ENCODE measurements around the gene ARHGAP35. TPM values are rescaled to one million over a fixed set of nuclear protein-coding genes. Genes with fewer than 3 reads are reported as not detected.
A peak's percentile ranks its signal among the peaks of the same experiment; 100 is the strongest.
"Not testable (repeated sequence)": the region's sequence is repeated elsewhere in the genome, so short reads cannot be mapped to it uniquely, and the experiment has no call there.

The ARHGAP35 gene
- total RNA-seq, 1 donor from 2014 or later, result 60.1 TPM

DNA sequence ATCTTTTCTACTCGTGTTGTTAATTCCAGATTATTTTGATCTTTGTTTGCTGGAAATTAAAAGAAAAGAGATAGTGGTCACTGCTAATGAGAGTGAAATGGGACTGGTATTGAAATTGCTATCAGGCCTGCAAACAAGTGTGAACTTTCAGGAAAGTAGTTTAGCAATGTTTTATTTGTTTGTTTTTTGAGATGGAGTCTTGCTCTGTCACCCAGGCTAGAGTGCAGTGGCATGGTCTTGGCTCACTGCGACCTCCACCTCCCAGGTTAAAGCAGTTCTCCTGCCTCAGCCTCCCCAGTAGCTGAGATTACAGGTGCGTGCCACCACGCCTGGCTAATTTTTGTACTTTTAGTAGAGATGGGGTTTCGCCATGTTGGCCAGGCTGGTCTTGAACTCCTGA, 10.4 kb downstream of the ARHGAP35 start:
- DNase-seq (ENCODE audit: low spot score), result not testable (repeated sequence)

DNA sequence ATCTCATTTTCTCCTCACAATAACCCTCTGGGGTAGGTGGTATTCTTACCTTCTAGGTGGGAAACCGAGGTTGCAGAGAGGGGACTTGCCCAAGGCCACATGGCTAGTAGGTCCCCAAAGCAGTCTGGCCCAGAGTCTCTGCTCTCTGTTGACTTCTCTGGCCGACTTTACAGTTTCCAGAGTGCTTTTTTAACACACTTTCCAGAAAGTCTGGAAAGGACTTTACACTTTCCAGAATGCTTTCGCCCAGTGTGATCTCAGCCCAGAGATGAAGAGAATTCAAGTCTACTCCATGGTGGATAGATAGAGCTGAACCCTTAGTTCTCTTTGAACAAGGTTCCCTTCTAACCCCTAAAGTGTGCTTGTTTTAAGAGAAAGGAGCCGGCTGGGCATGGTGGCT, 12.2 kb downstream of the ARHGAP35 start:
- no peak for DNase-seq (ENCODE audit: low spot score)

DNA sequence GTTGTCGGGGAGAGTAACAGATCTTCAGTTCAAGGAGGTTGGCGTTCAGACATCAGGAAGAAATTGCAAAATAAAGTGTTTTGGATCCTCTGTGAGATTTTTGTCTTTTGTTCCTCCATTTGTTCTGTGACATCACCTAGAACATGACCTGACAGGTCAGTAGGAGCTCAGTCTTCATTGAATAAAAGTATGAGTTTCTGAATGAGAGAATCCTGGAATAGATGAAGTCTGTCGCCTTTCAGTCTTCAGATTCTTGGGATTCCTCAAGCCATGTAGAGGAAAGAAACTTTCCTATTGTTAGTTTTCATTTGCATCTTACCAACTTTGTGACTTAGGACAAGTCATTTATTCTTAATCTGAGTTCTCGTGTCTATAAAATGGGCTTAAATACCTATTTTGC, 14.4 kb downstream of the ARHGAP35 start:
- DNase-seq (ENCODE audit: low spot score), result no peak

DNA sequence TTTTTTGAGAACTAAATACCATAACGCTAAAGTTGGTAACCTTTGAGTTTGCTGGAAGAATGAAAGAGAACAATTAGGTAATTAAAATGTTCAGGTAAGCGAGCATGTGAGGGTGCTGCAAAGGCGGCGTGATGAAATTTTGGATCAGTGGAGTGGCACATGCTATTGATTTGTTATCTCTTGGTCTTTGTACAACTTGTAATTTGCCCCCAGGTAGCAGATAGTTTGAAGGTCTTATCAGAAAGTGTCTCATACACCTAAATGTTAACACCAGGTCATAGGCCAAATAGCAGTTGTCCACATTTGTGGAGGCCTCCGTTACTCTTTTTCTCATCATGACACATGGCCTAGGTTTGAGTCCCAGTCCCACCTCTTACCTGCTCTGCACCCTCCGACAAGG, 14.9 kb downstream of the ARHGAP35 start:
- DNase-seq (ENCODE audit: low spot score), result no peak

DNA sequence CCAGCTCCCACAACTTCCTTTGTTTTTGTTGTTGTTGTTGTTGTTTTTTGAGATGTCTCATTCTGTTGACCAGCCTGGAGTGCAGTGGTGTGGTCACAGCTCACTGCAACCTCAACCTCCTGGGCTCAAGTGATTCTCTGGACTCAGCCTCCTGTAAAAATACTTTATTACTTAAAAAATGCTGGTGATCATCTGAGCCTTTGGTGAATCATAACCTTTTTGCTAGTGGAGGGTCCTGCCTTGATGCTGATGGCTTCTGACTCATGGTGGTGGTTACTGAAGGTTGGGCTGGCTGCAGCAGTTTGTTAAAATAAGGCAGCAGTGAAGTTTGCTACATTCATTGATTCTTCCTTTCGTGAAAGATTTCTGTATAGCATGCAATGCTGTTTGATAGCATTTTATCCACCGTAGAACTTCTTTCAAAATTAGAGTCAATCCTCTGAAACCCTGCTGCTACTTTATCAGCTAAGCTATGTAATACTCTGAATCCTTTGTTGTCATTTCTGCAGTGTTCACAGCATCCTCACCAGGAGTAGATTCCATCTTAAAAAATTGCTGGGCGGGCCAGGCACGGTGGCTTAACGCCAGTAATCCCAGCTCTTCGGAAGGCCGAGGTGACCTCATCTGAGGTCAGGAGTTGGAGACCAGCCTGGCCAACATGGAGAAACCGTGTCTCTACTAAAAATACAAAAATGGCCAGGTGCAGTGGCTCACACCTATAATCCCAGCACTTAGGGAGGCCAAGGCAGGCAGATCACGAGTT, 18.0 kb downstream of the ARHGAP35 start:
- DNase-seq (ENCODE audit: low spot score), result no peak

DNA sequence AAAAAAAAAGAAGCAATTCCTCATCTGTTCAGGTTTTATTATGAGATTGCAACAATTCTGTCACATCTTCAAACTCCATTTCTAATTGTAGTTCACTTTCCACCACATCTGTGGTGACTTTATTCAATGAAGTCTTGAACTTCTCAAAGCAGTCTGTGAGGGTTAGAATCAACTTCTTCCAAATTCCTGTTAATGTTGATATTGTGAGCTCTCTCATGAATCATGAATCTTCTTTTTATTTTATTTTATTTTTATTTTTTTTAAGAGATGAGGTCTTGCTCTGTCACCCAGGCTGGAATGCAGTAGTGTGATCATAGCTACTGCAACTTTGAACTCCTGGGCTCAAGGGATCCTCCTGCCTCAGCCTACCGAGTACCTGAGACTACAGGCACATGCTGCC, 19.6 kb downstream of the ARHGAP35 start:
- no peak for DNase-seq (ENCODE audit: low spot score)

DNA sequence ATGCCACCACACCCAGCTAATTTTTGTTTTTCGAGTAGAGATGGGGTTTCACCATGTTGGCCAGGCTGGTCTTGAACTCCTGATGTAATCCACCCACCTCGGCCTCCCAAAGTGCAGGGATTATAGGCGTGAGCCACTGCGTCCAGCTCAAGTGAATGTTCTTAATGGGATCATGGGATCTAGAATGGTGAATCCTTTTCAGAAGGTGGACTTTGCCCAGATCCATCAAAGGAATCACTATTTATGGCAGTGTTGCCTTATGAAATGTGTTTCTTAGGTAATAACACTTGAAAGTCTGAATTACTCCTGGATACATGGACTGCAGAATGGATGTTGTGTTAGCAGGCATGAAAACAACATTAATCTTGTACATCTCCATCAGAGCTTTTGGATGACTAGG, 20.3 kb downstream of the ARHGAP35 start:
- no peak for DNase-seq (ENCODE audit: low spot score)

DNA sequence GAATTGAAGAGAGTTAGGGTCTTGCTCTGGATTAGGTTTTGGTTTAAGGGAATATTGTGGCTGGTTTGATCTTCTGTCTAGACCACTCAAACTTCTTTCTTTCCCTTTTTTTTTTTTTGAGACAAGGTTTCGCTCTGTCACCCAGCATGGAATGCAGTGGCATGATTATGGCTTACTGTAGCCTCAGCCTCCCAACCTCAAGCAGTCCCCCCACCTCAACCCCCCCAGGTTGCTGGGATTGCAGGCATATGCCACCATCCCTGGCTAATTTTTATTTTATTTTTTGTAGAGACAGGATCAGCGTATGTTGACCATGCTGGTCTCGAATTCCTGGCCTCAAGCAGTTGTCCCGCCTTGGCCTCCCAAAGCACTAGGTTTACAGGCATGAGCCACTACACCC, 21.2 kb downstream of the ARHGAP35 start:
- no peak for DNase-seq (ENCODE audit: low spot score)

DNA sequence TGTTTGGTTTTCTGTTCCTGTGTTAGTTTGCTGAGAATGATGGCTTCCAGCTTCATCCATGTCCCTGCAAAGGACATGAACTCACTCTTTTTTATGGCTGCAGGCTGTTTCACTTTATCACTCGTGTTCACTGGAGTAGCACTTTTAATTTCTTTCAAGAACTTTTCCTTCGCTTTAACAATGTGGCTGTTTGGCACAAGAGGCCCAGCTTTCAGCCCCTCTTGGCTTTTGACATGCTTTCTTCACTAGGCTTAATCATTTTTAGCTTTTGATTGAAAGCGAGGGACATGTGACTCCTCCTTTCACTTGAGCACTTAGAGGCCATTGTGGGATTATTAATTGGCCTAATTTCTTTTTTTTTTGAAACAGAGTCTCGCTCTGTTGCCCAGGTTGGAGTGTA, 22.0 kb downstream of the ARHGAP35 start:
- not testable (repeated sequence) for DNase-seq (ENCODE audit: low spot score)

DNA sequence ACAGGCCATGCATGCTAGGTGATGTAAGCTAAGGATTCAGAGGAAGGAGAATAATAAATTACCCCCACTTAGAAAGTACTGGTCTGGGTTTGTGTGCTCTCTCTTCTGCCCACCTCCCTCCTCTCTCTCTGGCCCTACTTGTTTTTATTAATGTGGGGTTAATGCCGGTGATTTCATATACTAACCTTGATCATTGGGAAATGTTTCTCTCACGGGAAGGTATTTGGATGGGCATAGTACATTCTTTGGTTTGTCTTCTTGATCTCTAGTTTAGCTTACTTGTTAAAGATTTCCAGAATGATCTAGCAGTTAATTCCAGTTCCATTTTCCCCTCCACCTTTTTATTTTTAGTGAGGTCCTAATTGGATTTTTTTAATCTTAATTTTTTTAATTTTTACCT, 24.6 kb downstream of the ARHGAP35 start:
- no peak for DNase-seq (ENCODE audit: low spot score)

DNA sequence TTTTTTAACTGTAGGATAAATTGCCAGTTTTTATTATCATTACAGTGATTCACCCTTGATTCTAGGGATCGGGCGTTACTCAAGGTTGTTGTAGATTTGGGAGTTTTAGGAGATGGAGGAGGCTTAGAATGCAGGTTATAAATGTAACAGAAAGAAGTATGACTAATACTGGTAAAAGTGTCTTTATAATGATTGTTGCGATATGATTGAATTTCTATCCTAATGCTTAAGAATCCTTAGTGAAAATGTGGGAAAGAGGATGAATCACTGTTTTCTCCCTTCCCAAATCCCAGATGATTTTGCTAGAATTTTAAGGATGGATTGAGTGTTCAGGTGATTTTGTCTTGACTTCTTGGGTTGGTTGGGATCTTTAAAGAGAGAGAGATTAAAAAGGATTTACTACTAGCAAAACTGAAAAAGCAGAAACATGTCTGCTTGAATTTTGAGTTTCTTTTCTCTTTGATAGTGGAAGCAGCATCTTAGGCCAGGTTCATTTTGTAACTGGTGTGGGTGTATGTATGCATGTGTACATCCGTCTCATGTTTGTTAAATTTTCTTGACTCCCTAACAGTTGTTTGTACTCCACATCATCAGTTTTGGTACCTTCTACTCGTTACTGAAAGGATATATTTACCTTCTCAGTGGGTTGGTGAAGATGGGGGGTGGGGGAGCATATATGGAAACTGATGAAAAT, 25.9 kb downstream of the ARHGAP35 start:
- DNase-seq (ENCODE audit: low spot score), result no peak

DNA sequence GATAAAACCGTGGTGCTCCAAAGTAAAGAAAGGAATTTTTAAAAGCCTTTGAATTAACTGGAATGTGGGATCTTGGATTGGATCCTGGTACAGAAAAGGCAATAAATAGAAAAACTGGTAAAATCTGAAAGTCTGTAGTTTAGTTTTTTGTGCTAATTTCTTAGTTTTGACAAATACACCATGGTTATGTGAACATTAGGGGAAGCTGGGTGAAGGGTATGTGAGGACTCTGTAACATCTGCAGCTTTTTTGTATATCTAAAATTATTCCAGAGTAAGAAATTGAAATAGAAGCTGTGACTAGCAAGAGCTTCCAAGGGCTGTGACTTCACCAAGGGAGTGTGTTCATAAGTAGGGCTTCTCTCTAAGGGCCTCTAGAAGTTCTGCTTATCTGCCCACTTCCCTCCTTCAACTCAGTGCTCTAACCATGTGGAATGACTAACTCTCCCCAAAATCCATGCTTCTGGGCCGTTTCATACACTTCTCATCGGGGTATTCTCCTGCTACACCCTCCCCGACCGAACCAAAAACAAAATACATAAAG, 26.5 kb downstream of the ARHGAP35 start:
- no peak for DNase-seq (ENCODE audit: low spot score)

DNA sequence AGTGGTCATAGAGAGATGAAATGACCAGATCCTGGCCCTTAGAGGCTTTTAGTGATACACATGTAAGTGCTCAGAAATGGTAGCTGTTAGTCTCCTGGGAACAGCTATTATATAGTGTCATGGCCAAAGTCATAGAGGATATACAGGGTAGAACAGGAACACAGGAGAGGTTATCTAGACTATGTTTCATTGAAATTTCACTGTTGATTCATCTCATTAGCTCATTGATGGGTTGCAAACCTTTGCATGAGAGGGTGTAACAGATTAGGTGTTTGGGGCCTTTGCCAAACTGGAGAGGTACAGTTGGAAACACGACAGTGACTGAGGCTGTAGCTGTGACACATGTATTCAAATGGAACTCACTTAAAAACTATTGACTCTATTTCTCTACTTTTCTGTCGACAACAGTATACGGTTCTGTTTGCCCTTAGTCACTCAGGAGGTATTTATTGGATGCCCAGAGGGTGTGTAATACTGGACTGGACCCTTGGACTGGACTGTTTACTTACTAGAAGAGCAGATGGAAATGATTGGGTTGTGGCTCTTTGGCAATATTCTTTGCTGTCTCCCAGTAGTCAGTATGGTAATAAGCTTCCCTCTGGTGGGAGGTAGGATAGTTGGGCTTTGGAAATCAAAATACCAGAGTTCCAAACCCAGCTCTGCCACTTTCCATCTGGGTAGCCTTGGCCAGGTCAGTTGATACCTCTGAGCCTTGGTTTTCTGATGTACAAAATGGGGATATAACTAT, 29.8 kb downstream of the ARHGAP35 start:
- DNase-seq (ENCODE audit: low spot score), result peak; percentile 53

DNA sequence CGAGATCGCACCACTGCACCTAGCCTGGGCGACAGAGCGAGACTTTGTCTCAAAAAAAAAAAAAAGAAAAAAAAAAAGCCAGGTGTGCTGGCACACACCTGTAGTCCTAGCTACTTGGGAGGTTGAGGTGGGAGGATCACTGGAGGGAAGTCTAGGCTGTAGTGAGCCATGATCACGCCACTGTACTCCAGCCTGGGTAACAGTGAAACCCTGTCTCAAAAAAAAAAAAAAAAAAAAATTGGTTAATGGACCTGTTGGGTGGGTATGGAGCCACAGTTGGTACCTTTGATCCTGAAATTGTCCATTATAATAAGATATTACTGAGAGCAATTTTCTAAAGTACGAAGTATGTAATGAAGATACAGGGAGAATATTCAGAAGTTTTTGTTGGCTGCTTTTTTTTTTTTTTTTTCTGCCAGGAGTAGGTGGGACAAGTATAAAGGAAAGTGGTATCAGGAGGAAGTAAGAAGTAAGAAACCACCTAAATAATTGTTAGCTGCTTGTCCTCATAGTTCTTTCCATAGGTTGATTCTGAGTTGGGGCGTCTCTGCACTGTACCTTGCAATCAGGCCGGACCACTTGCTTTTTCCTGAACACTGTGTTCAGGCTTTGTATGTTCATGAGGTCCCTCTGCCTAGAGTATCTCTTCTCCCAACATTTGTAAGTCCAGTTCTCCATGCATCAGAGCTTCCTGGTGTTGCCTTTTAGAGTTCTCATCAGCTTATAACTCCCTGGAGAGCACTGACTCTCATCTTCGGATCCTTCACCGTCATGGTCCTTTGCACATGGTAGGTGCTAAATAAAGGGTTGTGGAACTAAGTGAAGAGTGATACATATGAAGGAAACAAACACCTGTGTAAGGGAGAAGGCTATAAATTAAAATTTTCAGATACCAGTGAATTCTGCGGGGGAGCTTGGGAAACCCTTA, 31.7 kb downstream of the ARHGAP35 start:
- no peak for DNase-seq (ENCODE audit: low spot score)

DNA sequence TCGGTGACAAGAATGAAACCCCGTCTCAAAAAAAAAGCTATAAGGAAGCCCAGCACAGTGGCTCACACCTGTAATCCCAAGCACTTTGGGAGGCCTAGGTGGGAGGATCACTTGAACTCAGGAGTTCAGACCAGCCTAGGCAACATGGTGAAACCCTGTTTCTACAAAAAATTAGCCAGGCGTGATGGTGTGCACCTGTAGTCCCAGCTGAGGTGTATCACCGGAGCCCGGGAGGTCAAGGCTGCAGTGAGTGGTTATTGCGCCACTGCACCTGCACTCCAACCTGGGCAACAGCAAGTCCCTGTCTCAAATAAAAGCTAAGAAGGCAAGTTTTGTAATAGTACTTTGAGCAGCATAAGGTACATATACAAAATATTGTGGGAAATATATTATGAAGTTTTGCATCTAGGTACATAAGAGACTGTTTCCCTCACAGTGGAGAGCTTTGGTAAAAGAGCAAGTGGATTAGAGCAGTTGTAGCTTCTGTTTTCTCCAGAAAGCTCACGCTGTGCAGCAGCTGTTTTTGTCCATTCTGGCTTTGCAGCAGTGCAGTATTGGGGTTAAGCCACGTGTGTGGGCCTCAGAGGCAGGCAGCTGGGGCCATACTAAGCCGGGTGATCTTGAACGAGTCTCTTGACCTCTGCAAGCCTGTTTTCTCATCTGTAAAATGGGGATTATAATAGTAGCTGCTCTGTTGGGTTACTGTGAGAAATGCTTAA, 35.4 kb downstream of the ARHGAP35 start:
- DNase-seq (ENCODE audit: low spot score), result no peak

DNA sequence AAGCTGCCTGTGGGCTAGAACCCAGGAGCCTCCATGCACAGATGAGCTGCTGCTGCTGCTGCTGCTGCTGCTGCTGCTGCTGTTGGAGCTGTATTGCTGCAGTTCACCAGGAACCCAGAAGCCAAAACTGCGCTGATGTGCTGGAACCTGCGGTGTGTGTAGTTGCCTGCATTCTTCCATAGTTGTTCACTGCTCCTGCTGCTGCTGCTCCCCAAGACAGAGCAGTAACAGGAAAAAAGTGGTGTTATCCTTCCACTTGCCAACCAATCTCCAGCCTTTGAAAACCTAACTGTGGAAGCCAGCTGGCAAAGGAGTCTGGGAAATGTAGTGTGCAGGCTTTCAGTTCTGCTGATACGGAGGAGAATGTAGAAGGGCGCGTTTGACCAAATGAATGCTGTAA, 37.9 kb downstream of the ARHGAP35 start:
- DNase-seq (ENCODE audit: low spot score), result peak; percentile 24

DNA sequence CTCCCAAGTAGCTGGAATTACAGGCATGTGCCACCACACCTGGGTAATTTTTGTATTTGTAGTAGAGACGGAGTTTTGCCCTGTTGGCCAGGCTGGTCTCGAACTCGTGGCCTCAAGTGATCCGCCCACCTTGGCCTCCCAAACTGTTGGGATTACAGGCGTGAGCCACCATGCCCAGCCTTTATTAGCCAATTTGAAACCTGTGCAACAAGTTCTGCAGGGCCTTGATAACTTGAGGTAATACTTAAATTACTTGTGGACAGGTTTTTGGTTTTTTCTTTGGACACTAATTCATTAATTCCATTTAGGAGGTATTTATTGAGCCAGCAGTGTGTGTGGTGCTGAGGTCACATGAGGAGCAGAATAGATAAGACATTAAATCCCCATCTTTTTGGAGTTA, 39.5 kb downstream of the ARHGAP35 start:
- no peak for DNase-seq (ENCODE audit: low spot score)

DNA sequence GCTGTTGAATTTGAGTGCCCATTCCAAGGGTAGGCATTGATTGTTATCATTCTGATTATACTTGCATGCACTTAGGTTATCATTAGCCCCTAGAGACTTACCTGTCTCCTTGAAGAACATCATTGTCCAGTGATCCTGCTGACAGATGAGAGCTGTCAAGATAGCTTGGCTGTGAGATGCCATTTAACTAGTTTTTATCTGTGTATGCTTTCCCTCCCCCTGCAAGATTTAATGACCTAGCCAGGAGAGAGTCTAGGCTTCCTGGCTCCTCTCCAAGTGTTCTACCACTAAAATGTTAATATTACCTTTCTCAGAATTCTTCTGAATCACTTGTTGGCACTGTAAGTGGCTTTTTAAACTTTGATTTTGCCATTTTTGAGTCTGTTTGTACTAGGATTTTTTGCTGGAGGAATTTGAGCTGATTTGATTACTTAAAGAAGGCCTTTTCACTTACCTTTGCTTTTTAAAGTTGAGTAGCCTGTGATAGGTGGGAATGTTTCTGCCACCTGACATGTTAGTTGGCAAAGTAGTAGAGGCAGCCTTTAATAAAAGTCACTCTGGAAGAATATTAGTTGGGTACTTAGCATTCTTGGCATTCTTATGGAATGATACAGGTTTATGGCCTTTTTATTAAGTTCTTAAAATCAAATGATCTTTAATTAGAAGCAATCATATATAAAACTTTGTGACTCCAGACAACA, 41.1 kb downstream of the ARHGAP35 start:
- DNase-seq (ENCODE audit: low spot score), result no peak

DNA sequence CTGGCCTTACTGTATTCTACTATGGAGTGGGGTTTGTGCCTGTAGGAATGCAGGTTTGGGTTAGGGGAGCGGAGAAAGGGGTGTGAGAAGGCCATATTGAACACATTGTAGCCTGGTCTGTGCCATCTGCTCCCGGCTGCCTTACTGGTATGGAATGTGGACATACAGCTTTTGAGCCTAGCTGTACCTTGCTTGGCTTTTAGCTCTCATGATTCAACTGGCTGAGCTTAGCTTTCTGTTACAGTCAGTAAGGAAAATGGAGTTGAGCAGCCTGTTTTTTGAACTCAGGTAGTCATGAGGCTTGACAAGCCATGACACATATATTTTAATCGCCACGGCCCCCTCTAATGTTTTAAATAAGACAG, 41.6 kb downstream of the ARHGAP35 start:
- DNase-seq (ENCODE audit: low spot score), result peak; percentile 28

DNA sequence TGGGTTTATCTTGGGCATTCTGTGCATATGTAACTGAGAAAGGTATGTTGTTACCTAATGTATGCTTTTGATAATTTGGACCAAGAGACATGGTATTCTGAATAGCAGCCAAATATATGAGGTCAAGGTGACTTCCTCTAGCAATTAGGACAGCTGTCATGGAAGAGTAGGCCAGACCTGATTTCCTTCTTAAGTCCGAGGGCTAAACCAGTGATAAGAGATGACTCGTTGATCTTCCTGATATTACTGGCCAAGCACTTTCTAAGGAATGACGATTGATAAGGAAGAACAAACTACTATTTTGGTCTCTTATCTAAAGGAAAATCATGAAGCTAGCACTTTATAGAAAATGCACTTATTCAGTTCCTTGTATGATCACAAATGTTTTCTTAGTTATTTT, 42.7 kb downstream of the ARHGAP35 start:
- DNase-seq (ENCODE audit: low spot score), result no peak

All from mucosa of gallbladder (tissue), 1 donor.